H9 (cell line): ENCODE measurements around the gene S100A6. TPM values are rescaled to one million over a fixed set of nuclear protein-coding genes. Genes with fewer than 3 reads are reported as not detected.

Source experiments
- DNase-seq: peaks from one replicate; pipeline ENCODE4 v3.0.0-alpha.2; 2017
- H2AFZ ChIP-seq: one replicate; pipeline ENCODE4 v1.6.1; 2013; ENCODE audit warnings: mild to moderate bottlenecking, low read length, control low read depth, moderate library complexity
- H2AK5ac ChIP-seq: 2 replicates; pipeline ENCODE4 v1.6.1; 2013; ENCODE audit warnings: low read length, control low read depth, mixed read lengths; ENCODE audit not compliant: insufficient read length
- H2BK120ac ChIP-seq: one replicate; pipeline ENCODE4 v1.6.1; 2013; ENCODE audit warnings: low read depth, mild to moderate bottlenecking, low read length, control low read depth, inconsistent platforms; ENCODE audit not compliant: poor library complexity, severe bottlenecking
- H2BK12ac ChIP-seq: 2 replicates; pipeline ENCODE4 v1.6.1; 2013; ENCODE audit warnings: low read length, control low read depth, mixed read lengths, low read depth; ENCODE audit not compliant: insufficient read length
- H2BK15ac ChIP-seq: 2 replicates; pipeline ENCODE4 v1.6.1; 2013; ENCODE audit warnings: low read depth, low read length, control low read depth
- H2BK20ac ChIP-seq: one replicate; pipeline ENCODE4 v1.6.1; 2013; ENCODE audit warnings: low read depth, mild to moderate bottlenecking, low read length, control low read depth, inconsistent platforms; ENCODE audit not compliant: poor library complexity, severe bottlenecking
- H2BK5ac ChIP-seq: 2 replicates; pipeline ENCODE4 v1.6.1; 2013; ENCODE audit warnings: low read length, control low read depth, mixed read lengths; ENCODE audit not compliant: insufficient read length
- H3K14ac ChIP-seq: 2 replicates; pipeline ENCODE4 v1.6.1; 2013; ENCODE audit warnings: low read length, control low read depth; ENCODE audit not compliant: insufficient read depth
- H3K18ac ChIP-seq: 2 replicates; pipeline ENCODE4 v1.6.1; 2013; ENCODE audit warnings: low read depth, mild to moderate bottlenecking, mixed read lengths, low read length, control low read depth; ENCODE audit not compliant: insufficient read length
- H3K23ac ChIP-seq: 2 replicates; pipeline ENCODE4 v1.6.1; 2013; ENCODE audit warnings: low read length, control low read depth, mixed read lengths, low read depth; ENCODE audit not compliant: insufficient read length
- H3K23me2 ChIP-seq: 2 replicates; pipeline ENCODE4 v1.6.1; 2013; ENCODE audit warnings: low read depth, mild to moderate bottlenecking, mixed read lengths, low read length, control low read depth; ENCODE audit not compliant: insufficient read length, poor library complexity, severe bottlenecking
- H3K27ac ChIP-seq: 2 replicates; pipeline ENCODE4 v1.5.1; 2013; ENCODE audit warnings: low read length, control low read depth, mixed read lengths, low read depth; ENCODE audit not compliant: insufficient read length
- H3K27me3 ChIP-seq: 2 replicates; pipeline ENCODE4 v1.6.1; 2013; ENCODE audit warnings: low read length, control low read depth, inconsistent platforms; ENCODE audit not compliant: insufficient read depth
- H3K4ac ChIP-seq: 2 replicates; pipeline ENCODE4 v1.6.1; 2013; ENCODE audit warnings: low read depth, mild to moderate bottlenecking, control low read depth, inconsistent platforms, low read length, moderate library complexity
- H3K4me1 ChIP-seq: 2 replicates; pipeline ENCODE4 v1.6.1; 2013; ENCODE audit warnings: low read length, control low read depth, inconsistent platforms; ENCODE audit not compliant: insufficient read depth
- H3K4me2 ChIP-seq: 2 replicates; pipeline ENCODE4 v1.6.1; 2013; ENCODE audit warnings: low read length, control low read depth, mixed read lengths; ENCODE audit not compliant: insufficient read length, insufficient read depth
- H3K56ac ChIP-seq: 2 replicates; pipeline ENCODE4 v1.6.1; 2013; ENCODE audit warnings: low read depth, mild to moderate bottlenecking, mixed read lengths, low read length, control low read depth; ENCODE audit not compliant: insufficient read length
- H3K79me1 ChIP-seq: 2 replicates; pipeline ENCODE4 v1.6.1; 2013; ENCODE audit warnings: low read depth, mild to moderate bottlenecking, moderate library complexity, low read length, control low read depth, inconsistent platforms; ENCODE audit not compliant: insufficient read depth, poor library complexity, severe bottlenecking
- H3K79me2 ChIP-seq: 2 replicates; pipeline ENCODE4 v1.6.1; 2013; ENCODE audit warnings: low read length, control low read depth, inconsistent platforms; ENCODE audit not compliant: insufficient read depth
- H3K9ac ChIP-seq: 2 replicates; pipeline ENCODE4 v1.6.1; 2013; ENCODE audit warnings: low read length, control low read depth, mixed read lengths; ENCODE audit not compliant: insufficient read length; ENCODE audit errors: extremely low read depth
- H3K9me3 ChIP-seq: one replicate; pipeline ENCODE4 v1.6.1; 2013; ENCODE audit warnings: low read depth, low read length, inconsistent platforms; ENCODE audit not compliant: control insufficient read depth
- H3T11ph ChIP-seq: one replicate; pipeline ENCODE4 v1.6.1; 2013; ENCODE audit warnings: mild to moderate bottlenecking, low read length, control low read depth, inconsistent platforms
- H4K20me1 ChIP-seq: one replicate; pipeline ENCODE4 v1.6.1; 2013; ENCODE audit not compliant: control insufficient read depth, insufficient read length, insufficient read depth
- H4K5ac ChIP-seq: 2 replicates; pipeline ENCODE4 v1.6.1; 2013; ENCODE audit warnings: low read depth, mild to moderate bottlenecking, mixed read lengths, low read length, control low read depth; ENCODE audit not compliant: insufficient read length
- H4K8ac ChIP-seq: replicated peaks from 2 replicates; pipeline ENCODE4 v1.6.1; 2013; ENCODE audit warnings: low read length, control low read depth, mixed read lengths, low read depth; ENCODE audit not compliant: insufficient read length
- H4K91ac ChIP-seq: 2 replicates; pipeline ENCODE4 v1.6.1; 2013; ENCODE audit warnings: low read depth, mild to moderate bottlenecking, moderate library complexity, mixed read lengths, low read length, control low read depth; ENCODE audit not compliant: insufficient read length
- H3K27ac Mint-ChIP-seq, 3 experiments: 2 replicates in 2 of 3; 3 replicates in 1 of 3; pipeline ENCODE4 v1.8.0; 2020 to 2021; ENCODE audit warnings: mixed read lengths in 3 of 3, mild to moderate bottlenecking in 1 of 3, moderate library complexity in 1 of 3
- H3K27me3 Mint-ChIP-seq: 2 replicates; pipeline ENCODE4 v1.8.0; 2021; ENCODE audit warnings: low read depth, mild to moderate bottlenecking, moderate library complexity, mixed read lengths
- H3K36me3 Mint-ChIP-seq, 3 experiments: 2 replicates in 2 of 3; 3 replicates in 1 of 3; pipeline ENCODE4 v1.8.0; 2020 to 2021; ENCODE audit warnings: low read depth in 3 of 3, mixed read lengths in 3 of 3; ENCODE audit not compliant: insufficient read depth in 1 of 3
- H3K4me1 Mint-ChIP-seq, 2 experiments: 2 replicates each; pipeline ENCODE4 v1.8.0; 2020; ENCODE audit warnings: mixed read lengths in 2 of 2
- H3K4me3 Mint-ChIP-seq, 2 experiments: 2 replicates in 1 of 2; 3 replicates in 1 of 2; pipeline ENCODE4 v1.8.0; 2020 to 2021; ENCODE audit warnings: mild to moderate bottlenecking in 2 of 2, mixed read lengths in 2 of 2, moderate library complexity in 1 of 2
- H3K9me3 Mint-ChIP-seq, 2 experiments: 2 replicates in 1 of 2; 3 replicates in 1 of 2; pipeline ENCODE4 v1.8.0; 2020; ENCODE audit warnings: mild to moderate bottlenecking in 2 of 2, mixed read lengths in 2 of 2, moderate library complexity in 1 of 2
- WGBS: extraction: QIAGEN DNeasy Blood & Tissue Kit; methylation state at CpG from one replicate; pipeline ENCODE4 v1.1.7; 2013; ENCODE audit warnings: missing lambda C conversion rate, low lambda C conversion rate, mixed read lengths; ENCODE audit not compliant: insufficient read length; ENCODE audit errors: extremely low coverage; 5-methylcytosine and 5-hydroxymethylcytosine counted together
- total RNA-seq: library from RNA; stranded (reverse); gene quantifications from 2 replicates; pipeline ENCODE4 v1.2.1, GENCODE V29; 2021
- TF ChIP-seq, protein P1 (sequence below): fragments of 200-600 bp; sonication (generic); conservative IDR thresholded peaks from 3 replicates; pipeline ENCODE4 v1.8.0; 2021; ENCODE audit warnings: antibody characterized with exemption, mild to moderate bottlenecking

Gene S100A6
- total RNA-seq, 1 experiment from 2014 or later, result not detected

GRCh38 chr1:153493343-153493960, 42.3 kb downstream of the S100A6 start:
- no peaks in the 10 kb centered on the region; a peak in 1 of 5 replicates for H3K9me3 Mint-ChIP-seq
- H3K4ac ChIP-seq, result no peak overlapping the region
- H3K23ac ChIP-seq, result no peak overlapping the region
- H2AFZ ChIP-seq, result no peak overlapping the region
- no peak overlapping the region; a peak in 1 of 7 replicates for H3K27ac Mint-ChIP-seq
- H3K9ac ChIP-seq, result no peak overlapping the region
- H3K79me1 ChIP-seq, result no peaks in the 10 kb centered on the region
- no peak overlapping the region for H4K8ac ChIP-seq
- H4K20me1 ChIP-seq, result no peaks in the 10 kb centered on the region
- TF ChIP-seq, protein P1, sequence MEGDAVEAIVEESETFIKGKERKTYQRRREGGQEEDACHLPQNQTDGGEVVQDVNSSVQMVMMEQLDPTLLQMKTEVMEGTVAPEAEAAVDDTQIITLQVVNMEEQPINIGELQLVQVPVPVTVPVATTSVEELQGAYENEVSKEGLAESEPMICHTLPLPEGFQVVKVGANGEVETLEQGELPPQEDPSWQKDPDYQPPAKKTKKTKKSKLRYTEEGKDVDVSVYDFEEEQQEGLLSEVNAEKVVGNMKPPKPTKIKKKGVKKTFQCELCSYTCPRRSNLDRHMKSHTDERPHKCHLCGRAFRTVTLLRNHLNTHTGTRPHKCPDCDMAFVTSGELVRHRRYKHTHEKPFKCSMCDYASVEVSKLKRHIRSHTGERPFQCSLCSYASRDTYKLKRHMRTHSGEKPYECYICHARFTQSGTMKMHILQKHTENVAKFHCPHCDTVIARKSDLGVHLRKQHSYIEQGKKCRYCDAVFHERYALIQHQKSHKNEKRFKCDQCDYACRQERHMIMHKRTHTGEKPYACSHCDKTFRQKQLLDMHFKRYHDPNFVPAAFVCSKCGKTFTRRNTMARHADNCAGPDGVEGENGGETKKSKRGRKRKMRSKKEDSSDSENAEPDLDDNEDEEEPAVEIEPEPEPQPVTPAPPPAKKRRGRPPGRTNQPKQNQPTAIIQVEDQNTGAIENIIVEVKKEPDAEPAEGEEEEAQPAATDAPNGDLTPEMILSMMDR, result no peak
- H2BK15ac ChIP-seq, result no peak overlapping the region
- no peak overlapping the region for H3K4me2 ChIP-seq
- no peaks in the 10 kb centered on the region for H3K9me3 ChIP-seq
- H4K91ac ChIP-seq, result no peak overlapping the region
- no peak overlapping the region for H2BK5ac ChIP-seq
- no CpG with 5 or more reads among the region's 6 CpGs for WGBS
- no peak overlapping the region for H3K18ac ChIP-seq
- H2BK120ac ChIP-seq, result no peak overlapping the region
- H3K4me3 Mint-ChIP-seq, result no peak overlapping the region
- H2BK20ac ChIP-seq, result no peak overlapping the region
- H2AK5ac ChIP-seq, result no peak overlapping the region
- DNase-seq, result no peak
- no peaks in the 10 kb centered on the region; the same call in 1 of the 2 replicates for H3K27me3 Mint-ChIP-seq
- no peak overlapping the region for H3K14ac ChIP-seq
- no peak overlapping the region for H2BK12ac ChIP-seq
- no peaks in the 10 kb centered on the region for H3K23me2 ChIP-seq
- no peak overlapping the region for H3K27ac ChIP-seq
- H3T11ph ChIP-seq, result no peak overlapping the region
- H3K79me2 ChIP-seq, result no peaks in the 10 kb centered on the region
- no peak overlapping the region for H3K56ac ChIP-seq
- peaks cover 11 to 23% of the 10 kb centered on the region in 2 experiments for H3K4me1 Mint-ChIP-seq
- no peaks in the 10 kb centered on the region for H3K27me3 ChIP-seq
- no peaks in the 10 kb centered on the region; the same call in 1 of the 2 replicates for H3K4me1 ChIP-seq
- H3K36me3 Mint-ChIP-seq, result no peaks in the 10 kb centered on the region
- no peak overlapping the region for H4K5ac ChIP-seq
